ENCODE results near the gene GNAO1.

The GNAO1 gene

DNA sequence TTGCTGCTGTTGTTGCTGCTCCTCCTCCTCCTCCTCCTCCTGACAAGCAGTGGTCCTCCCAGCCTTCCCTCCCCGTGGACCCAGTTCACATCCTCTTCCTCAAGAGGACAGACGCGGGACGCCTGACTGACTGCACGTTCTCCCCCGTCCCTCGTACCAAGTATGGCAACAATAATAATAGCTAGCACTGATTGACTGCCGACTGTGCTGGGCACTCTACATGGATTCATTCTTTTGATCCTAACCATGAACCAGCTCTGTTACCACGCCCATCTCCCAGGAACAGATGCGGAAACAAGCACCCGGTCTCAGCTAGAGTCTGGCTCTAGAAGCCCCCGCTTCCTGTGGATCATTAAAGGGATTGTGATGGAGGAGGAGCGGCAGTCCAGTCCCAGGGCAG, 78.0 kb downstream of the GNAO1 start:
- in situ Hi-C loops (cut with HindIII; ENCODE audit: low sequenced_read_pairs) = no loop called here
- H3K4me3 ChIP-seq (ENCODE audit: low read depth, low read length) = no peak overlapping the region
- no peak for DNase-seq (ENCODE audit: low read depth)
- TF ChIP-seq, protein P1, sequence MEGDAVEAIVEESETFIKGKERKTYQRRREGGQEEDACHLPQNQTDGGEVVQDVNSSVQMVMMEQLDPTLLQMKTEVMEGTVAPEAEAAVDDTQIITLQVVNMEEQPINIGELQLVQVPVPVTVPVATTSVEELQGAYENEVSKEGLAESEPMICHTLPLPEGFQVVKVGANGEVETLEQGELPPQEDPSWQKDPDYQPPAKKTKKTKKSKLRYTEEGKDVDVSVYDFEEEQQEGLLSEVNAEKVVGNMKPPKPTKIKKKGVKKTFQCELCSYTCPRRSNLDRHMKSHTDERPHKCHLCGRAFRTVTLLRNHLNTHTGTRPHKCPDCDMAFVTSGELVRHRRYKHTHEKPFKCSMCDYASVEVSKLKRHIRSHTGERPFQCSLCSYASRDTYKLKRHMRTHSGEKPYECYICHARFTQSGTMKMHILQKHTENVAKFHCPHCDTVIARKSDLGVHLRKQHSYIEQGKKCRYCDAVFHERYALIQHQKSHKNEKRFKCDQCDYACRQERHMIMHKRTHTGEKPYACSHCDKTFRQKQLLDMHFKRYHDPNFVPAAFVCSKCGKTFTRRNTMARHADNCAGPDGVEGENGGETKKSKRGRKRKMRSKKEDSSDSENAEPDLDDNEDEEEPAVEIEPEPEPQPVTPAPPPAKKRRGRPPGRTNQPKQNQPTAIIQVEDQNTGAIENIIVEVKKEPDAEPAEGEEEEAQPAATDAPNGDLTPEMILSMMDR (IDR thresholded peaks at IDR 0.05; ENCODE audit: low read depth, low read length, missing control alignments) = no peak

- DNase-seq (ENCODE audit: low read depth) = no peak
- in situ Hi-C loops (cut with HindIII; ENCODE audit: low sequenced_read_pairs) = no loop called here
- no peak overlapping the region for H3K4me3 ChIP-seq (ENCODE audit: low read depth, low read length)
- TF ChIP-seq, protein P1 (IDR thresholded peaks at IDR 0.05; ENCODE audit: low read depth, low read length, missing control alignments) = peak; percentile 32
Measured at GRCh38 chr16:56269811-56270684, 78.8 kb downstream of the GNAO1 start.

GRCh38 chr16:56270828-56271227, 79.5 kb downstream of the GNAO1 start:
- no peak overlapping the region for H3K4me3 ChIP-seq (ENCODE audit: low read depth, low read length)
- TF ChIP-seq, protein P1 (IDR thresholded peaks at IDR 0.05; ENCODE audit: low read depth, low read length, missing control alignments) = no peak
- DNase-seq (ENCODE audit: low read depth) = no peak
- in situ Hi-C loops (cut with HindIII; ENCODE audit: low sequenced_read_pairs) = no loop called here

DNA sequence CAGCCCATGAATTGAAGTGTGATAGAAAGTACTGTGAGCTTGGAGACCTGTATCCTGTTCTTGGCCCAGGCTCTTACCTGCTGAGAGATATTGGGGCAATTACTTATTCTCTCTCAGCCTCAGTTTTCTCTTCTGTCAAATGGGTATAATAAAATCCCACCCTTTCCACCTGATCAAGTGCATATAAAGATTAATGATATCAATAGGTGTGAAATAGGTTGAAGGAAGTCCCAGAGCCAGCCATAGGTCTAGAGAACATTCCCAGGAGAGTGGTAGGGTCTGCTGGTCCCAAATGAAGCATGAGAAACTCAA, 81.2 kb downstream of the GNAO1 start:
- in situ Hi-C loops (cut with HindIII; ENCODE audit: low sequenced_read_pairs) = no loop called here

DNA sequence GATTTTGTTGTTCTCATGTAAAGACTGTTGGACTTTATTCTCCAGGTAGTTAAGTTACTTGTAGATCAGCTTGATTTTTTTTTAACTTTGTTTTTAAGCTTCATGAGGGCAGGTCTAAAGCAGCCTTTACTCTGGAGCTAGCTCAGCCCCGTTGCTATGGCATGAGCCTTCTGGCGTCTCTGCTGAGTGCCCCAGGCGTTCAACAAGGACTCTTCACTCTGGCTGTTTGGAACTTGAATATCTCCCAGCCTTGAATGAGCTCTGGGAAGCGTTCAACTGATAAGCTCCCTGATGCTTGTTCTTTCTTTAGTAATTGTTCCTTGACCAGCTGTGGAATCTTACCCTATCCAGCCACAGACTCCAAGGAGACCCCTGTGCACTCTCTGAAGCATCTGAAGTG, 82.3 kb downstream of the GNAO1 start:
- DNase-seq (ENCODE audit: low read depth) = no peak
- H3K4me3 ChIP-seq (ENCODE audit: low read depth, low read length) = no peak overlapping the region
- TF ChIP-seq, protein P1 (IDR thresholded peaks at IDR 0.05; ENCODE audit: low read depth, low read length, missing control alignments) = no peak
- in situ Hi-C loops (cut with HindIII; ENCODE audit: low sequenced_read_pairs) = no loop called here

More for the DNA sequence above, 81.2 kb downstream of the GNAO1 start:
- no peak for DNase-seq (ENCODE audit: low read depth)
- no peak overlapping the region for H3K4me3 ChIP-seq (ENCODE audit: low read depth, low read length)
- TF ChIP-seq, protein P1 (IDR thresholded peaks at IDR 0.05; ENCODE audit: low read depth, low read length, missing control alignments) = no peak

- no peak for DNase-seq (ENCODE audit: low read depth)
- in situ Hi-C loops (cut with HindIII; ENCODE audit: low sequenced_read_pairs) = no loop called here
- TF ChIP-seq, protein P1 (IDR thresholded peaks at IDR 0.05; ENCODE audit: low read depth, low read length, missing control alignments) = no peak
- H3K4me3 ChIP-seq (ENCODE audit: low read depth, low read length) = no peak overlapping the region
Measured at GRCh38 chr16:56274369-56274768, 83.1 kb downstream of the GNAO1 start.

All from astrocyte of the cerebellum (primary cell).